ENCODE results near the gene SNX20.

GRCh38 chr16:50697881-50698767, 17.0 kb upstream of the SNX20 start:
- TF ChIP-seq POLR2AphosphoS5 (IDR thresholded peaks at IDR 0.05) (peak; percentile 15 to 53 (median 20)), CTCF (IDR thresholded peaks at IDR 0.05 in 8 of 11, conservative IDR thresholded peaks at IDR 0.05 in 3 of 11) (no peak), POLR2A (IDR thresholded peaks at IDR 0.05) (no peak)

Data from spleen (tissue), 7 donors.